ENCODE measurements around the gene RAD50. TPM values are rescaled to one million over a fixed set of nuclear protein-coding genes. Genes with fewer than 3 reads are reported as not detected.

The RAD50 gene
- polyA plus RNA-seq, 1 experiment = 25.3 TPM

GRCh38 chr5:132666310-132667123 lies 109.7 kb downstream of the RAD50 start:
- no peak overlapping the region for H3K27ac ChIP-seq (ENCODE audit: low read depth, low read length)
- no peaks in the 10 kb centered on the region for H3K27me3 ChIP-seq (ENCODE audit: control insufficient read depth, insufficient read depth, low read length)
- H3K4me3 ChIP-seq (ENCODE audit: low read depth, low read length) = no peak overlapping the region
- H3K9me3 ChIP-seq (ENCODE audit: control insufficient read depth, insufficient read depth, low read length) = no peaks in the 10 kb centered on the region; the same call in 1 of the 2 replicates
- ChIA-PET POLR2A (interaction anchor here (0.6 kb wide), 1 partner anchor 11 kb away, joined by 3 read pairs; no protein-coding TSS in a partner anchor), CTCF (no interaction called here)
- TF ChIP-seq CTCF (IDR thresholded peaks at IDR 0.05; ENCODE audit: low read depth, low read length) = no peak
- DNase-seq (ENCODE audit: low read depth, low spot score) = no peak

GRCh38 chr5:132667309-132667708 lies 110.5 kb downstream of the RAD50 start:
- DNase-seq (ENCODE audit: low read depth, low spot score) = no peak
- TF ChIP-seq CTCF (IDR thresholded peaks at IDR 0.05; ENCODE audit: low read depth, low read length) = no peak
- CTCF ChIA-PET = no interaction called here
- no peak overlapping the region for H3K27ac ChIP-seq (ENCODE audit: low read depth, low read length)
- no peaks in the 10 kb centered on the region for H3K27me3 ChIP-seq (ENCODE audit: control insufficient read depth, insufficient read depth, low read length)
- POLR2A ChIA-PET = no interaction called here
- H3K4me3 ChIP-seq (ENCODE audit: low read depth, low read length) = no peak overlapping the region
- no peaks in the 10 kb centered on the region; the same call in 1 of the 2 replicates for H3K9me3 ChIP-seq (ENCODE audit: control insufficient read depth, insufficient read depth, low read length)

GRCh38 chr5:132667761-132668705 lies 111.3 kb downstream of the RAD50 start:
- no peaks in the 10 kb centered on the region for H3K27me3 ChIP-seq (ENCODE audit: control insufficient read depth, insufficient read depth, low read length)
- ChIA-PET CTCF (no interaction called here), POLR2A (no interaction called here)
- H3K27ac ChIP-seq (ENCODE audit: low read depth, low read length) = no peak overlapping the region
- no peak for DNase-seq (ENCODE audit: low read depth, low spot score)
- no peak for TF ChIP-seq CTCF (IDR thresholded peaks at IDR 0.05; ENCODE audit: low read depth, low read length)
- no peak overlapping the region for H3K4me3 ChIP-seq (ENCODE audit: low read depth, low read length)
- no peaks in the 10 kb centered on the region; the same call in 1 of the 2 replicates for H3K9me3 ChIP-seq (ENCODE audit: control insufficient read depth, insufficient read depth, low read length)

- Histone ChIP-seq H3K27me3 (ENCODE audit: control insufficient read depth, insufficient read depth, low read length) (no peaks in the 10 kb centered on the region), H3K4me3 (ENCODE audit: low read depth, low read length) (no peak overlapping the region), H3K9me3 (ENCODE audit: control insufficient read depth, insufficient read depth, low read length) (no peaks in the 10 kb centered on the region; the same call in 1 of the 2 replicates), H3K27ac (ENCODE audit: low read depth, low read length) (no peak overlapping the region)
- TF ChIP-seq CTCF (IDR thresholded peaks at IDR 0.05; ENCODE audit: low read depth, low read length) = no peak
- DNase-seq (ENCODE audit: low read depth, low spot score) = no peak
- POLR2A ChIA-PET = no interaction called here
- CTCF ChIA-PET = no interaction called here
These were observed 112.1 kb downstream of the RAD50 start for GRCh38 chr5:132668706-132669454.
